HEK293T (cell line): ENCODE results near the gene ZNF217.
"Not testable (repeated sequence)": the region's sequence is repeated elsewhere in the genome, so short reads cannot be mapped to it uniquely, and the experiment has no call there.

Experiments used
- ARNT ChIP-seq: fragments of 450-650 bp; IDR thresholded peaks from 2 replicates; pipeline ENCODE4 v1.6.1; 2017; ENCODE audit warnings: mild to moderate bottlenecking
- BHLHE40 ChIP-seq: fragments of 450-650 bp; IDR thresholded peaks from 2 replicates; pipeline ENCODE4 v1.6.1; 2016; ENCODE audit warnings: mild to moderate bottlenecking, moderate library complexity, borderline replicate concordance
- CTBP1 ChIP-seq: fragments of 450-650 bp; IDR thresholded peaks from 2 replicates; pipeline ENCODE4 v1.6.1; 2016; ENCODE audit warnings: borderline replicate concordance
- FOXA1 ChIP-seq: fragments of 450-650 bp; IDR thresholded peaks from 2 replicates; pipeline ENCODE4 v1.6.1; 2016; ENCODE audit warnings: mild to moderate bottlenecking
- FOXM1 ChIP-seq: fragments of 450-650 bp; IDR thresholded peaks from 2 replicates; pipeline ENCODE4 v1.6.1; 2017; ENCODE audit warnings: mild to moderate bottlenecking, borderline replicate concordance
- HDGF ChIP-seq: fragments of 450-650 bp; IDR thresholded peaks from 2 replicates; pipeline ENCODE4 v1.6.1; 2017; ENCODE audit warnings: antibody characterized with exemption, borderline replicate concordance
- LEF1 ChIP-seq: fragments of 450-650 bp; IDR thresholded peaks from 2 replicates; pipeline ENCODE4 v1.6.1; 2017; ENCODE audit warnings: mild to moderate bottlenecking, borderline replicate concordance
- NFRKB ChIP-seq: fragments of 450-650 bp; IDR thresholded peaks from 2 replicates; pipeline ENCODE4 v1.6.1; 2016; ENCODE audit warnings: mild to moderate bottlenecking, moderate library complexity
- SP1 ChIP-seq: fragments of 450-650 bp; IDR thresholded peaks from 2 replicates; pipeline ENCODE4 v1.6.1; 2017

GRCh38 chr20:53536382-53536781, 57.3 kb downstream of the ZNF217 start:
- not testable (repeated sequence) for TF ChIP-seq FOXA1, NFRKB, HDGF, CTBP1, FOXM1, LEF1, BHLHE40, SP1, ARNT
